Measurements from ENCODE around the gene NCAM1.

NCAM1 gene

GRCh38 chr11:113023986-113024385 lies 62.8 kb downstream of the NCAM1 start:
- H3K4me3 ChIP-seq (replicated peaks; ENCODE audit: low read depth, low read length) = no peak overlapping the region
- DNase-seq (ENCODE audit: low read depth) = no peak
- no peak for TF ChIP-seq CTCF (IDR thresholded peaks at IDR 0.05; ENCODE audit: low read length, missing control alignments)

DNA sequence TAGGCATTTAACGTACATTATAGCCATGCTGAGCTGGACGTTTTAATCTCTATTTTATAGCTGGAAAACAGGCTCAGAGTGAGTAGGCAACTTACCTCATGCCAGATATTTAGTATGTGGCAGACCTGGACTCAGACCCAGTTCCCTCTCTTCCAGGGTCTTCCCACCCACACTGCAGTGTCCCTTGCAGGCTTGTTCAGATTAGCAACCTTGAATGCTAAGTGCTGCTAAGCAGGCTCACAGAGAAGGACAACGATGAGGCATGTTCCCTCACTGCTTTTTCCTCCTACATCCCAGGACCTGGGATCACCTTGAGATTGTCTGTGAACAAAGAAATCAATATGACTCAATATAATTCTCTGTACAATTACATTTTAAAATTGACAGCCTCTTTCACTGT lies 65.6 kb downstream of the NCAM1 start:
- no peak overlapping the region for H3K4me3 ChIP-seq (replicated peaks; ENCODE audit: low read depth, low read length)
- no peak for DNase-seq (ENCODE audit: low read depth)
- TF ChIP-seq CTCF (IDR thresholded peaks at IDR 0.05; ENCODE audit: low read length, missing control alignments) = no peak

DNA sequence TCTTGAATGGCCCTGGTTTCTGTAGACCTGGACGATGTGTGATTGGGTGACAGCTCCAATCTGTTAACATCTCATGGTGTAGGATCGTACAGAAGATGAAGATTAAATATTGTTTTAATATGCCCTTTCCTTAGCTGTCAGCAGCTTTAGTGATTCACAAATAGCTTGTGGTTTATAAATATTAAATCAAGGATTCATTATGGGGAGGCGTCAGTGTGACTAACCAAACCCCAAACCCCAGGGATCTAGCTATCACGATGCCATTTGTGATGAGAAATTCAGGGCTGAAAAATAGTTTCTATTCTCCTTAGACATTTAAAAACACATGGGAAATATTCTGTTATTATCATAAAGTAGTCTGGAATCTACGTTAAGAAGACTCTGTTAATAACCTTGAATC lies 73.4 kb downstream of the NCAM1 start:
- DNase-seq (ENCODE audit: low read depth) = no peak
- TF ChIP-seq CTCF (IDR thresholded peaks at IDR 0.05; ENCODE audit: low read length, missing control alignments) = no peak
- no peak overlapping the region for H3K4me3 ChIP-seq (replicated peaks; ENCODE audit: low read depth, low read length)

GRCh38 chr11:113035708-113036107 lies 74.5 kb downstream of the NCAM1 start:
- H3K4me3 ChIP-seq (replicated peaks; ENCODE audit: low read depth, low read length) = no peak overlapping the region
- no peak for TF ChIP-seq CTCF (IDR thresholded peaks at IDR 0.05; ENCODE audit: low read length, missing control alignments)
- no peak for DNase-seq (ENCODE audit: low read depth)

GRCh38 chr11:113043698-113044097 lies 82.5 kb downstream of the NCAM1 start:
- TF ChIP-seq CTCF (IDR thresholded peaks at IDR 0.05; ENCODE audit: low read length, missing control alignments) = no peak
- no peak for DNase-seq (ENCODE audit: low read depth)
- no peak overlapping the region for H3K4me3 ChIP-seq (replicated peaks; ENCODE audit: low read depth, low read length)

DNA sequence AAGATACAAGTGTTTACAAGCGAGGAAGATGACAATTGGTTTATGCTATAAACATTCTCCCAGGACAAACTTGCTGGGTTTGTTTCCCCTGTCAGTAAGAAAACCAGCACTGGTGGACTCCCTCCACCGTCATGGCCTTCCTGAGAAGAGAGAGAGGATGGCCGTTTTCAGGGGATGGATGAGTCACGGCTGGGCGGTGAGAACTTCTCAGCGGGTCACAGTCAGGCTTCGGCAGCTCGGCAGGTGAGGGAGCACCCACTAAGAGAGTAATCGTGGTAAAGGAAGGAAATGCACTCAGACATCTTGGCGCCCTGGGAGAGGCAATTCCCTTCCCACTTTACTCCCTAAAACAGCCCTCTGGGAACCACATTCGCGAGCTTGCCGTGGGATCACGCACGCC lies 83.9 kb downstream of the NCAM1 start:
- H3K4me3 ChIP-seq (replicated peaks; ENCODE audit: low read depth, low read length) = no peak overlapping the region
- no peak for TF ChIP-seq CTCF (IDR thresholded peaks at IDR 0.05; ENCODE audit: low read length, missing control alignments)
- no peak for DNase-seq (ENCODE audit: low read depth)

DNA sequence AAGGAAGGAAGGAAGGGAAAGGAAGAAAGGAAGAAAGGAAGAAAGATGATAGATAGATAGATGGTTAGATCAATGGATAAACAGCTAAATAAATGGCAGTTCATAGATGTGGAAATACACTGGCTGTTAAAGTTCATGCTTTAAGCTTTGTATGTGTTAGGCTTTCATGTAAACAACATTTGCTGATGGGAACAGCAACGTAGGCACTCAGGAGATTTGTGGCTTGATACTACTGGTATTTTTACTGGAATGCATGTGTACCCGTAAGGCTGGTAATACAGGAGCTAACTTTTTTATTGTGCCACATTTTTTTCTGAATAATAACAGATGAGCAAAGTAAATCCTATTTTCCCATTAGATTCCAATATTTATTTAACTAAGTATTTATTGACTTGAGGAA lies 85.6 kb downstream of the NCAM1 start:
- H3K4me3 ChIP-seq (replicated peaks; ENCODE audit: low read depth, low read length) = no peak overlapping the region
- no peak for TF ChIP-seq CTCF (IDR thresholded peaks at IDR 0.05; ENCODE audit: low read length, missing control alignments)
- DNase-seq (ENCODE audit: low read depth) = no peak
